Right ventricle myocardium inferior (tissue), 1 donor: Measurements from ENCODE around the gene VEGFD. TPM values are rescaled to one million over a fixed set of nuclear protein-coding genes. Genes with fewer than 3 reads are reported as not detected.

Experiments
- ATAC-seq: fragments of 200-7000 bp; cut with Tn5 transposase; one replicate; pipeline ENCODE4 v1.9.1; 2020; ENCODE audit warnings: mild to moderate bottlenecking, moderate library complexity
- DNase-seq: peaks from one replicate; pipeline ENCODE4 v3.0.0; 2021; ENCODE audit errors: missing footprints
- intact Hi-C: fragments of 100-400 bp; cut with DNase I; formaldehyde crosslinking; loops from one replicate; pipeline ENCODE4 v1.11.0; 2022
- long read RNA-seq: library from polyadenylated mRNA; unstranded; transcript quantifications from one replicate; pipeline ENCODE4 v2.0.0, GENCODE V29; 2021
- total RNA-seq: library from RNA; stranded (reverse); fragmentation: NEBNext Ultra II Directional; extraction: Animal tissue kit (Norgen Biotek cat#: 25700); gene quantifications from one replicate; pipeline ENCODE4 v1.2.1, GENCODE V29; 2021
- donor health status: DM: no; HTN: yes; CAD: no; lungs with severe emphysema.

VEGFD gene, protein sequence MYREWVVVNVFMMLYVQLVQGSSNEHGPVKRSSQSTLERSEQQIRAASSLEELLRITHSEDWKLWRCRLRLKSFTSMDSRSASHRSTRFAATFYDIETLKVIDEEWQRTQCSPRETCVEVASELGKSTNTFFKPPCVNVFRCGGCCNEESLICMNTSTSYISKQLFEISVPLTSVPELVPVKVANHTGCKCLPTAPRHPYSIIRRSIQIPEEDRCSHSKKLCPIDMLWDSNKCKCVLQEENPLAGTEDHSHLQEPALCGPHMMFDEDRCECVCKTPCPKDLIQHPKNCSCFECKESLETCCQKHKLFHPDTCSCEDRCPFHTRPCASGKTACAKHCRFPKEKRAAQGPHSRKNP
- total RNA-seq: 23.5 TPM
- long read RNA-seq, transcript VEGFD-201 (7 exons, 2,037 nt): major isoform, 14 of 15 reads
- long read RNA-seq, partial matches to known transcripts: 0 of 15 reads
- long read RNA-seq, other reads (novel, unspliced or antisense): 1 of 15 reads

DNA sequence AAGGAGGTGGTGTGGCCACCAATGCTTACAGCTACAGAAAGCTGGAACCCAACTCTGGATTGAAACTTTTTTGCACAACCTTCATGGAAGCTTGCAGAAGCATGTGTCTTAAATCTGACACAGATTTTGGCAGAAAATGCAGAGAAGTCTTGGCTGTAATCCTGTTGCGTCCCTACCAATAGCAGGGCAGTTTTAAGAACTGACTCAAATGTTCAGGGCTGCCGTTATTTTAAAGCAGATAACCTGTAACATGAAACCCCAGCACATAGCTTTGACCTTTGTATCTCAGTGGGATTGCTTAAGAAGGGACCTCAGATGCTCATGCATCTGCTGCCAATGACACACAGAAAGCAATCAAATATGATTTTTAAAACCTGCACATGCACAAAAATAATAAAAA, at the start of gene VEGFD:
TSS of gene VEGFD (minus strand) at position 110 of the 400 bp plus-strand sequence. CDS start 467 bp downstream, outside the sequence.
- DNase-seq (no peak), ATAC-seq (peak; percentile 57)
- intact Hi-C loops: no loop called here

DNA sequence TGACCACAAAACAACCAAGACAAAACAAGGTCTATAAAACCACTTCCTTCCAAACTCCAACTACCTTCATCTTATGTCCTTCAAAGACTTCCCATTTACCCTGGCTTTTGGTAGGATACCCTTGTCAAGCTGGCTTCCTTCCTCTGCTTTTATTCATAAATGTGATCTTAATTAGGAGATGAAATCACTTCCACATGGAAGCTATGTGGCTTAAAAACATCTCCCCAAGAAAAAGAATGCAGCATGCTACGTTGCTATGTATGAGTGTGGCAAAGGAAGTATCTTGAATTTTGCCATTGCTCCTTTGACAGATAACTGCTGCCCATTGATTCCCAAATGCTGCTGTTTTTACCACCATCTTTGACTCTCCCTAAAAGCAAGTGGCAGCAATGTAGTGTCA, 46.4 kb upstream of the VEGFD start:
- DNase-seq: no peak
- no peak for ATAC-seq
- intact Hi-C loops: no loop called here

DNA sequence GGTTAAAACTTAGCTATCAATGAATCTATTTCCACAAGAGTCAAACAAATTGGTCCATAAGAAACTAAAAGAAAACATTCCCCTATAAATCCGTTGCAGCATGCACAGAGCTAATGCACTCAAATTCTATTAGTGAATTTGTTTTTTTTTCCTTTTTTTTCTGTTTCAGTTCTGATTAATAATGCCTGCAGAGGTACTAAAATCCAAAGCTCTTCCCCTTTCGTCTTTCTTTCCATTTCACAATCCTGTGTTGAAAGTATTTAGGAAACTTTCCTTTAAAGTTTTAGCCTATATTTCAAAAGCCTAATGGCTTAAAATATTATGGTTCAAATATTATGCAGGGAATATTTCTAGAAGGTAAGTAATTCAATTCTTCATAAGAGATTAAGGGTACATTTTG, 45.9 kb upstream of the VEGFD start:
- no peak for DNase-seq
- ATAC-seq: no peak
- intact Hi-C loops: no loop called here

DNA sequence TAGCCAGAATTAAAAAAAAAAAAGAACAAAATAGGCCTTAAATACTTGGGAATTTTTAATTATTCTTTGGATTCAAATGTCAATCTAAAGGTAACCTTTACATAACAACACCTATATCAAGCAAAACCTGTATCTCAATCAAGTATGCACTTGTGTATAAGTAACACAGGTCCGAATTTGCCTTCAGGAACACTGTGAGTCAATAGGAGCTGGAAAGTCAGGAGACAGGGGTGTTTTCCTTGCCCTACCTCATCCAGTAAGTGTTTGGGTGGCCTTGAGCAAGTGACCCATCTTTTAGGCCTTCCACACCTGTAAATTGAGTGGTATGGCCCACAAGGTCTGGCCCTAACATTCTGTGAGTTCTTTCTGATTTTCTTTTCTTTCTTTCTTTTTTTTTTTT, 40.8 kb upstream of the VEGFD start:
- no peak for ATAC-seq
- intact Hi-C loops: no loop called here
- DNase-seq: no peak

DNA sequence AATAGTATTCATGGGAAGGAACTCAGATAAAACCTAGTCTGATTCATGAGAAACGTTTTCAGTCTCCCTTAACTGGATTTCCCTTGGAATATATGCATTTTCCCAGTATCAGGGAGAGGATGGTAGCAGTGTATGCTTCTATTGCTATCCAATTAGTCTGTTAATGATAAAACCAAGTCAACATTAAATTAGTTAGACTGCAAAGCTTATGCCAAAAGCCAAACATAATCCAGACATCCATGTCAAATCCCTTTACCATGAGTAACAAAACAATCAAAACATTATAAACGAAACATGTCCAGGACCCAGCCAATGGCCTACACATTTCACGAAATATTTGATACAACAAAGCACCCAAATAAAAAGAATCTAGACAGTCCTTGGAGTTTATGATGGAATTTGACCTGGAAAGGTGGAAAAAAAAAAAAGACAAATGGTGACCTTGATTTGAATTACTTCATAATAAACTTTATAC, 34.5 kb upstream of the VEGFD start:
- ATAC-seq (no peak), DNase-seq (no peak)
- intact Hi-C loops: no loop called here

DNA sequence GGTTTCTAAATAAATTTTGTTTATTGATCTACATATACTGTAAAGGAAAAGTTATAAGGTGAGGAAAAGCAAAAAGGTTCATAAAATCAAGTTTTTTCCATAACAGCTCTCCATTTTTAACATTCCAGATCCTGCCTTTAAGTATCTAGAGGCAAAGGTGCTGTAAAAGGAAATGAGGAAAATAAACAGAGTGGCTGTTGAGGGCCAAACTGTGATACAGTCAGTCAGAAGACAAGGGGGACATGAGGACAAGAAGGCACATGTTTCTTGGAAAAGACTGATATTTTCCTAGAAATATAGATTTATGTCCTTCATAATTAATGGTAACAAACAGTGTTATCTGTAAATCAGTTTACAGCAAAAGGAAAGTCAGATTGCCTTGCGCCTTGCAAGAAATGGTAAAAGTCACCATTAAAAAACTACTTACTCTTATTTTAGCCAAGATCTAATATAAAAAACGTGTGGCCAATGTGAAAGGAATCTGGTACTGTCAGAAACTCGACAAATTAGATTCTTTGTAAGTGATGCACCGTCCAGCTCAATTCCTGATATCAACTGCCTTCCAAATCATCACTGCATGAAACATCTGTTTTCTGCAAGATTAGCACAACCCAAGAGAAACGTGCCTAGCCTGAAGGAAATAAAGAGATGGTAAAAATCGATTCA, 34.0 kb upstream of the VEGFD start:
- intact Hi-C loops: no loop called here
- no peak for DNase-seq
- no peak for ATAC-seq

DNA sequence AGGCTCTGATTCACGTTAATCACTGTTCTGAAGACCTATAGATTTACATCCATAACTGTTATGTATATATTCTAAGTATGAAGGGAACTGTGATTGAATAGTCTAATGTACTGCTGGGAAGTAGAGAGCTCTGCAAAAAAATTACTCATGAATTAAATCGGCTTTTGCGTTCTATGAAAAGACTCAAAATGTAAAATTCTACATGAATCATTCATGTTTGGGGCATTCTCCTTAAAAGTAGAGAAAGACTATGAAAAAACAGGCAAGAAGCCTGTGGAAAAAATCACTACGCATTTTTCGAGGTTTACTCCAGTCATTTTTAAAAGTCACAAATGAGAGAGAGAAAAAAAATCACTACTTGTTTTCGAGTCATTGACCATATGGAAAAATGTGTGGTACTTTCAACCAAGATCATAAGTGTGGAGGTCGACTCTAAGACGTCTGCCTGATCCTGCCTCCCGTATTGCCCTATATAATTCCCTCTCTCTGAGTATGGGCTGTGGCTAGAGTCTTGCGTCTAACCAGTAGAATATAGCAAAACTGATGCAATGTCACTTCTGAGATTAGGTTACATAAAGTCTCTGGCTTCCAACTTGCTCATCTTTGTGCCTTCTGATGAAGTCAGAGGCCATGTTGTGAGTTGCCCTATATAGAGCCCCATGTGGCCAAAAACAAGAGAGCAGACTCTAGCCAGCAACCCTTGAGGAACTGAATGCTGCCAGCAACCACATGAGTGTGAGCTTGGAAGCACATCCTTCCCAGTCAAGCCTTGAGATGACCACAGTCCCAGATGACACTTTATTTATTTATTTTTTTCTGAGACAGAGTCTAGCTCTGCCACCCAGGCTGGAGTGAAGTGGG, 32.1 kb upstream of the VEGFD start:
- no peak for DNase-seq
- intact Hi-C loops: no loop called here
- no peak for ATAC-seq

DNA sequence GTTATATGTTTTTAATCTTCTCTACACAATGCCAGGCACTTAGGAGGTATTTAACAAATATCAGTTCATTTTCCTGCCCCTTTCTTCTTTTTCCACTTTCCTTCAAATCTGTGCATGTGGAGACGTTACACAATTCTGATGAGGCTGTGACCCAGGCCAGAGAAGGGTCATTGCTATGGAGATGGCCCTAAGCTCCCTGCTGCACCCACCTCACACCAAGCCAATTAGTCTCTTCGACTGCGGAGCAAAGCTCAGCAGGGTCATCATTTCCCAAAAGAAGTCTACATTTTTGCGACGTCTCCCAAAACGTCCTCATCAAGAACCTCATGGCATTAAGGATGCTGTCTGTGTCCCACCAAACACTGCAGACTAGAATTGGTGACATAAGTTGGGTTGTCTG, 28.9 kb upstream of the VEGFD start:
- DNase-seq (no peak), ATAC-seq (no peak)
- intact Hi-C loops: loop anchor here (5.0 kb wide), 1 partner anchor 34 kb away; no protein-coding TSS in a partner anchor

DNA sequence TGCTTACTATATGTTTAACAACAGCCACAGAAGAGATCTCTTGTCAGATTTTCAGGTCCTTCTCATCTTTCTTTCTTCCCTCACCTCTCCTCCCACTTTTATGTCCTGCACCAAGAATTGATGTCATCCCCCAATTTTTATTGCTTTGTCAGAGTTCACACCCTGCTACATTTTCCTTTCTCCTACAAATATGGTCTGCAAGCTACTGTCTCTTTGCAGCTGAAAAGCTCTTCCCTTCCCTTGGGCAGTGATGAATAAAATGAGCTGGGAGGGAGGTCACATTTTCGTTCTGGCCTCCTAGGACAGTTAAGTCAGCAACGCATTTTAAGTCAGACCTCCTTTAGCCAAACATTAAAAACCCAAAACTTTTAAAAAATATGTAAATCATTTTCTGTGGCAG, 26.7 kb upstream of the VEGFD start:
- DNase-seq (no peak), ATAC-seq (no peak)
- intact Hi-C loops: loop anchor here (5.0 kb wide), 1 partner anchor 36 kb away; no protein-coding TSS in a partner anchor

DNA sequence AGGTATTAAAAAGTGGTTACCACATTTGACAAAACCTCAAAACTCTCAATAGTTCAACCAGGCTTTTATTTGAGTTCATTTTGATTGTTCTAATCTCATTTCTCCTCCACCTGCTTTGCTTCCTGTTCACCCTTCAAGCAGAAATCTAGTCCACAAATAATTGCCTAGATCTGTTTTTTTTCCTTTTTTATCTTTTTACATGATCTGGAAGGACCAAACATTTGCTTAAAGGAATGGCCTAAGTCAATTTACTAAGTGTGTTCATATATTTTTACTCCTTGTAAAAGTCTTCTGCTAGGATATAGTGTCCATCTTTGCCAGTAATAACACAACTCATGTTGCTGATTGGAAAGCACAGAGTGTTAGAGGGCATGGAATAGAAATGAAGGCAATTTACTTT, 26.2 kb upstream of the VEGFD start:
- intact Hi-C loops: loop anchor here (5.0 kb wide), 1 partner anchor 37 kb away; no protein-coding TSS in a partner anchor
- ATAC-seq: no peak
- no peak for DNase-seq

DNA sequence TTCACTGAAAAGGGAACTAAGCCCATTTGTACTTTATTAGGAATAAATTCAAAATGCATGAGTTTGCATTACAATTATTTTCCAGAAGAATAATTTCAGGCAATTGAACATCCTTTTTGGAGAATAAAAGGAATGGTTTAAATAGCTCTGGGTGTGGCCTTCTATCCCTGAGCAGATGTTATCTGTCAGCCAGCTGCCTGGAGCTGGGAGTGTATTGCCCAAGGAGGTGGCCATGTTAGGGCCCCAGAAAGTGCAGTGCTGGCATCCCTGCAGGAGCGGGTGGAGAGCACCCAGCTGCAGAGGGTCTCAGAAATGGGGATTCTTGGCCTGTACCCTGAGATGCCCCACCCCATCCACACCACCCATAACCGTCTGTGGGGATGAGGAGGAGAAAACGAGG, 21.6 kb upstream of the VEGFD start:
- peak; percentile 60 for DNase-seq
- ATAC-seq: peak; percentile 69

DNA sequence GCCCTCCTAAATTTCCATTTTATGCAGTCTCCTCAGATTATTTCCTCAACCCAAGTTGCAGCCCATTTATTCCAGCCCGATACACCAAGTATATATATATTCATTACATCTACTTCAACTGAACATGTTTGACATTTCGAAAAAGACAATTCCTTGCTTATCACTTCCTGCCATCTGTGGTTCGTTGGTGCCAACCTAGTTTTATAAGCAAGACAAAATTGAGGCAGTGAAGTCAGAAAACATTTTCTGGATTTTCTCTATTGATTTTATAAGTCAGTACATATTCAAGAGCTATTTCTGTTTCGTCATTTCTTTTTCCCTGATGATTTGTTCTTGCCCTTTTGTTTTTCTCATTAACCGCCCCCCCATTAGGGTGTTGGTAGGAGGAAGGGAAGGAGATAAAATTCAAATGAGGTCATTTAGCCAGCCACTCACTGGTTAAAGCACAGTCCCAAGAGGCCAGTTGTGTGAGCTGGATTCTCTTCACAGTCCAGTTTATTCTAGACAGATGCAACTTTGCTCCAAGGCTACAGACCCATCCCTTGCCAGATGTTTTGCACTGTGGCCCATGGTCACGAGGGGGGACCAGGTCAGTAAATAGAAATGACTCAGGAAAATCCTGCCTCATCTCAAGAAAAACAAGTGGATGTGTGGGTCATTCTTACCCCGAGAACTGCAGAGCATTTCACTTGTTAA, 20.3 kb upstream of the VEGFD start:
- ATAC-seq (peak; percentile 94), DNase-seq (peak; percentile 49)
- intact Hi-C loops: no loop called here

More for the DNA sequence above, 21.6 kb upstream of the VEGFD start:
- intact Hi-C loops: no loop called here

DNA sequence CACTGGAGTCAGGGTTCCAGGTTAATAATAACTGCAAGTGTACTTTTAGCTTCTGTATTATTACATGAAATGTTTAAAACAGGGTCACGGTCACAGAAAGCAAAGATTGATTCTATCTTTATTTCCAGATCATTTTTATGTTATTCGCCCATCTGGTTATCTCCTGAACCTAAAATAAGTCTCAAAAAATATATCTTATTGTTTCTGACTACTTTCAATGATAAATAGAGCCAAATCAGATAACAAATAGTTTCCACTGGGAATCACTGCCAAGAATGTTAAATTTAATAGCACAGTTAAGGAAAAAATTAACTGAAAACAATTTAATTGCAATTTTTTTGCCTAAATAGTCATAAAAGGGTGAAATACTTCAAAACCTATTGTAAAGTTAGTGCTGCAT, 17.2 kb upstream of the VEGFD start:
- intact Hi-C loops: no loop called here
- DNase-seq (no peak), ATAC-seq (no peak)

DNA sequence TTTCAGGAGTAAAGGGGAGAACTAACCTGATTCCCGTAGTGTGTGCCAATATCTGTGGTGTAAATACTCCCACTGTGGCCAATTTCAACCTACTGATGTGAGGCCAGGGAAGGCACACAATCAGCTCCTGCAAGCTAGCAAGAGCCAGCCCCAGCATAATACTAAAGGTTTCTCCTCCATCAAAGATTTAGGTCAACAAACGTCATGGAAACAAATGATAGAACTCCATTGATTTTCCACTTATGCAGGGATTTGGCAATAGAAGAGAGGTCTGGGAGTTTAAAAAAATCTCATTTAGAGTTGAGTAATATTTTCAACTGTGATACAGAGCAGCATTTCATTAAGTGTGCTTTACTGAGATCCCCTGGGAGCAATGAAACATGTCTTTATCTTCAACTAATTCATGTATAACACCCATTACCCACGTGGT, 15.8 kb upstream of the VEGFD start:
- intact Hi-C loops: no loop called here
- ATAC-seq: peak; percentile 37
- no peak for DNase-seq

DNA sequence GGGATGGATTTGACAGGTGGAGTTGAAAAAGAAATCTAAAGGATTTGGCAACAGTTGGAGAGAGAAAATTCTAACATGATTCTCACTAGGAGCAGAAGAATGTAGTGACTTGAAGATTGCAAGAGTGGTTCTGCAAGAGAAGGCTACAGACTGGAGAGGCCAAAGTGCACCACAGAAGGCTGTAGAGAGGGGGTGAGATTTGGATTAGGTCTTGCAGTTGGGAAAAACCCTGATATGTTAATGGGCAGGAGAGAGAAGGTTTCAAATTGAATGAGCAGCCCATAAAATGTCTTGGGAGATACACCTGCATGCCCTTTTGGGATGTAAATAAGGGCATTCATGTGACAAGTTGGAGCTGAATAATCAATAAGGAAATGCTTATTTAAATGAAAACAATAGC, 14.7 kb upstream of the VEGFD start:
- intact Hi-C loops: no loop called here
- ATAC-seq (no peak), DNase-seq (no peak)

DNA sequence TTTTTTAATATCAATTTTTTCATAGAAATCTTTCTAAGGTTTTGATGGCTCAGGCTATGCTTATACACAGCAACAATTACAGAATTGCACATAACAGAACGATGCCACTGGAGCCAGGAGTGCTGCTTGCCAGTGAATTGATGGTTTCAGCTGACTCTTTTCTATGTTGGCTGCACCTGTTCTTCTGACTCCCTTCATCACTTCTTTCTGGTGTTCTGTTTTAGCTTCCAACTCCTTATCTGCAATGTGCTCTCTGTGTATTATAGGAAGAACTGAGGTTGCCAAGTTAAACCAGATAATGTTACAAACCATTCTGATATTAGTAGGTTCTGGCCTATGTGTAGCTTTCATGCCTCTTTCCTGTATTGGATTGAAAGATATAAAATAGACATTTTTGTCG, 11.6 kb upstream of the VEGFD start:
- peak; percentile 78 for ATAC-seq

DNA sequence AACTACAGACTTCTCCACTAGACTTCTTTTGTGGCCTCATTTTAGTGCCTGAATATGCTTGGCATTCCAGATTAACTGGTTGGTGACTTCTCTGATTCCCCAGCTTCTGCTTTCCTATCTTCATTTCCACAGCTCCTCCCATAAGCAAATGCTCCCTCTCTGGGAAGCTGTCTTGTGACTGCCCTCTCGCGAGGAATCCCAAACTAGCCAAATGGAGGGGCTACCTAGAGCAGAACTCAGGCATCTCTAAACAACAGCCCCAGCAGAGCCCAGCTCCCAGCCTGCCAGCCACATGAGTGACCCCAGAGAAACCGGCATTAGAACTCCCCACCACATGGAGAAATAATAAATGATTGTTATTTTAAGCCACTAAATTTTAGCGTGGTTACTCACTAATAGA, 7.6 kb upstream of the VEGFD start:
- DNase-seq: no peak
- intact Hi-C loops: no loop called here
- no peak for ATAC-seq

More for the DNA sequence above, 11.6 kb upstream of the VEGFD start:
- intact Hi-C loops: no loop called here
- DNase-seq: no peak

DNA sequence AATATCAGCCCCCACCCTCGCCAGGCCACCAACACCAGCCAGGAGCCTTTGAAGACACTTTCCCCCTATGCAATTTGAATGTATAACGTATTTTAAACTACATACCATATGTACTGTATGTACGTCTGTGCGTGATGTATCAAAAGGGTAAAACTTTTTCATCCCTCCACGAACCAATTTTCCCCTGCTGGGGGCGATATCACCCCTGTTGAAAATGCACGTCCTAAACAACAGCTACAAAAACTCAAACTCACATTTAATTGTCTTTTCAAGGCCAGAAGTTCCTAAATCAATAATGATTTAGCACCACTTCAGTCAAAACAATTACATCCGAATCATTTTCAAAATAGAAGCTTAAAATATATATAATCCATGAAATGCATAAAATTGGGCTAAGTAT, 1.4 kb downstream of the VEGFD start:
- intact Hi-C loops: no loop called here
- no peak for DNase-seq
- ATAC-seq: no peak
